ENCODE measurements around the gene EARS2.

The EARS2 gene

DNA sequence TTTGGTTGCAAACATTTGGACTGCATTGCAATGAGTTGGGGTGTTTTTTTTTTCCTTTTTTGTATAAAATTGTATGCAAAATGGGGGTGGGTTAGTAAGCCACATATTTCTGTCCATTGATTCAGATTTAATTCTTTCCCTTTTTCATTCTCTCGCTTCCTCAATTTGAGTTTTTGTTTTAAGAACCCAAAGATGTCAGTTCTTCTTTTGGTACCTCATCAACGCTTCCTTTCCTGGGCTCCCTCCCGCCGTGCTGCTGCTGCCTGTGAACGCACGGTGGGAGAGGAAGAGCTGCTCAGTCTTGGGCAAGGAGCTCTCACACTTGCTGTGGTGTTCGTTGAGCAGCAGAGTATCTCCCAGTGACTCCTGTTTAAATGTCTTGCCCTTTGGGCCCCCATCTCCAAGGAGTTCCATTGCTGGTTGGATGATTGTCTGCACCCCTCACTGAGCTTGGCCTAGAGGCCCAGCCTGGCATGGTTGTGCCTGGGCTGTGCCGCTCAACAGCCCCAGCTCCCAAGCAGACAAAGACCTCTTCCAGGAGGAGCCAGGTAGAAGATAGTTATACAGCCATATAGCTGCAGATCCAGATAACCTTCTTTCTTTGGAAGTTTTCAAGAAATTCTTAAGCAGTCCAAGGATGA lies 14.0 kb upstream of the EARS2 start:
- in situ Hi-C loops (cut with MboI; ENCODE audit: low pct_unique_long_range_greater_than_20kb, low sequenced_read_pairs, unreplicated experiment) = no loop called here
- no peak for DNase-seq (ENCODE audit: low spot score)
- TF ChIP-seq, protein P1, sequence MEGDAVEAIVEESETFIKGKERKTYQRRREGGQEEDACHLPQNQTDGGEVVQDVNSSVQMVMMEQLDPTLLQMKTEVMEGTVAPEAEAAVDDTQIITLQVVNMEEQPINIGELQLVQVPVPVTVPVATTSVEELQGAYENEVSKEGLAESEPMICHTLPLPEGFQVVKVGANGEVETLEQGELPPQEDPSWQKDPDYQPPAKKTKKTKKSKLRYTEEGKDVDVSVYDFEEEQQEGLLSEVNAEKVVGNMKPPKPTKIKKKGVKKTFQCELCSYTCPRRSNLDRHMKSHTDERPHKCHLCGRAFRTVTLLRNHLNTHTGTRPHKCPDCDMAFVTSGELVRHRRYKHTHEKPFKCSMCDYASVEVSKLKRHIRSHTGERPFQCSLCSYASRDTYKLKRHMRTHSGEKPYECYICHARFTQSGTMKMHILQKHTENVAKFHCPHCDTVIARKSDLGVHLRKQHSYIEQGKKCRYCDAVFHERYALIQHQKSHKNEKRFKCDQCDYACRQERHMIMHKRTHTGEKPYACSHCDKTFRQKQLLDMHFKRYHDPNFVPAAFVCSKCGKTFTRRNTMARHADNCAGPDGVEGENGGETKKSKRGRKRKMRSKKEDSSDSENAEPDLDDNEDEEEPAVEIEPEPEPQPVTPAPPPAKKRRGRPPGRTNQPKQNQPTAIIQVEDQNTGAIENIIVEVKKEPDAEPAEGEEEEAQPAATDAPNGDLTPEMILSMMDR (IDR thresholded peaks at IDR 0.05; ENCODE audit: extremely low read depth, insufficient read depth, missing control alignments) = no peak

DNA sequence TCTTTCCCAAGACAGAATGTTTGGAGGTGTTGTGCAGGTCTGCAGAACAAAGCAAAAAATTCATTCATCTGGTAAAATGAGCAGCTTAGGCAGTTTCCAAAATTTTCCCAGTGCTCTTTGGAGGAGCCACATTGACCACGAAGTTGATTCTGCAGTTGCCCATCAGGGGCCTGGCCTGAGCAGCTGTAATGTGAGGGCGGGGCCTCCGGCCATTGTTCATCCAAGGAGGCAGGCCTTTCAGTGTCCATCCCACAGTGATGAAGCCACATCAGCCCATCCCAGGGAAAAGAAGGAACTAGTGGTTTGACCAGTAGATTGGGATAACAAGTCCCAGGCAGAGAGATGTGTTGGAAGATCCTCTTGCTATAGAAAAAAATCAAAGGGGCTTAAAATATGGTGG lies 10.5 kb upstream of the EARS2 start:
- DNase-seq (ENCODE audit: low spot score) = no peak
- in situ Hi-C loops (cut with MboI; ENCODE audit: low pct_unique_long_range_greater_than_20kb, low sequenced_read_pairs, unreplicated experiment) = no loop called here
- TF ChIP-seq, protein P1 (IDR thresholded peaks at IDR 0.05; ENCODE audit: extremely low read depth, insufficient read depth, missing control alignments) = no peak

DNA sequence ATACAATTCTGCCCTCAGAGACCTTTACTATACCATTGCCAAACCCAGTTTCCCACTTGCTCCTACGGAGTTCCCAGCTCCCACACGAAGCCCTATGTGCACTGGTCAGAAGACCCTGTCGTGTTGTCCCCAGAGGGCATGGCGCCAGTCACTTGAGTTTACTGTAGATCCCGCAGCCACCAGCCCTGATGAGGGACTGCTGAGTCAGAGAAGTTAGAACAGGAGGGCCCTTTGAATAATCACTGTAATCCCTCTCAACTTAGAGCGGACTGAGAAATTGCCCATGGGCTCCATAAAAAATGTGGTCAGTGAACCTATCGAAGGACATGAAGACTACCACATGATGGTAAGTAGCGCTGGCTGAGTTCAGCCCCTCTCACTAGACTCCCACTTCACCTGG lies 9.6 kb upstream of the EARS2 start:
- in situ Hi-C loops (cut with MboI; ENCODE audit: low pct_unique_long_range_greater_than_20kb, low sequenced_read_pairs, unreplicated experiment) = no loop called here
- TF ChIP-seq, protein P1 (IDR thresholded peaks at IDR 0.05; ENCODE audit: extremely low read depth, insufficient read depth, missing control alignments) = no peak
- no peak for DNase-seq (ENCODE audit: low spot score)

DNA sequence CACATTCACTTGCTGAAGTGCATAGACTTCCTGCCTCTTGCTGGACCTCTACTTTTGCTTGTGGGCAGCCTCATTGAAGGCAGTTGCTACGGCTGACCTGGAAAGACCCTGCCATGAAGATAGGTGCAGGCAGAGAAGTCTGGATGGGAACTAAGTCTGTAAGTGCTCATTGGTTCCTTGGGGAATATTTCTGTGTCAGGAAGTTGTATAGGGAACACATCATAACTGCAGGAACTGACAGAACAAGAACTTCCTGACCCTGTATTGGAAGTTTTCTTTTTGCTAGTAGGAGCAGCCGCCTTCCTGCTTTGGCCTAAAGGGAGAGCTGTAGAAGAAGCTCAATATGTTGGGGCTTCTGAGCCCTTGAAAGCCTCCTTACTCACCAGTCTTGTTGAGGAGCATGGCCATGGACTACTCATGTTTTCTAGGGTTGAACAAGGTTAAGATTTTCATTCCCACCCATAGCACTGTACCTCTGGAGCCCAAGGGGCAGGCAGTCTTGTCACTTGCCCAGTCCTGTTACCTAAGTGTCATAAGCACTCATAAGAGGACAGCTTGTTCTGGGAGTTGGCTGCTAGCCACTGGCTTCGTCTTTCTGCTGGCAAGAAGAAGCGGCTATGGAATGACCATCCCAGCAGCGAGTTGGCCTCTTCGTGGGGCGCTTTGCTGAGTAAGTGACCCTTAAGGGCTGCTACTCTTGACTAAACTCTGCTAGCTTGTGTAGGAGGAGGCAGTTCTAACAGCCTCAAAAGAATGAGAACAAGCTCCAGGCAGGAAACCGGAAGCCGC lies 7.6 kb upstream of the EARS2 start:
- TF ChIP-seq, protein P1 (IDR thresholded peaks at IDR 0.05; ENCODE audit: extremely low read depth, insufficient read depth, missing control alignments) = no peak
- in situ Hi-C loops (cut with MboI; ENCODE audit: low pct_unique_long_range_greater_than_20kb, low sequenced_read_pairs, unreplicated experiment) = no loop called here
- no peak for DNase-seq (ENCODE audit: low spot score)

DNA sequence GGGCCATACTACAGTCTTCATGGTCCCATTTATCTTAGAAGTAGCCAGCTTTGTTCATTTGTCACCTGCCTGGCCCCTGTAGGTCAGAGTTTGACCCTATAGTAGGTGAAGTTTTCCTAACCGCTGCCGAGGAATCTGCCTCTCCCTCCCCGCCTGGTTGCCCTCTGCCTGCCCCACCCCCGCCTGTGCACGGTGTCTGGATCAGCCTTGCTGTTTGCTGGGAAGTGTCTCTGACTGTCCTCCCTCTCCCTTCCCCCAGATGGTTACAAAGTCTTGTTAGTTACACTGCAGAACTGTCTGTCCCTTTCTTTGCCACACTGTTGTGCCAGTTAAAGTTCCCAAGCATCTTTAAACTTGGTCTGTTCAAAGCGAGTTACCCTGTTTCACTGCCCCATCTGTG lies 6.0 kb upstream of the EARS2 start:
- DNase-seq (ENCODE audit: low spot score) = no peak
- in situ Hi-C loops (cut with MboI; ENCODE audit: low pct_unique_long_range_greater_than_20kb, low sequenced_read_pairs, unreplicated experiment) = no loop called here
- TF ChIP-seq, protein P1 (IDR thresholded peaks at IDR 0.05; ENCODE audit: extremely low read depth, insufficient read depth, missing control alignments) = no peak

DNA sequence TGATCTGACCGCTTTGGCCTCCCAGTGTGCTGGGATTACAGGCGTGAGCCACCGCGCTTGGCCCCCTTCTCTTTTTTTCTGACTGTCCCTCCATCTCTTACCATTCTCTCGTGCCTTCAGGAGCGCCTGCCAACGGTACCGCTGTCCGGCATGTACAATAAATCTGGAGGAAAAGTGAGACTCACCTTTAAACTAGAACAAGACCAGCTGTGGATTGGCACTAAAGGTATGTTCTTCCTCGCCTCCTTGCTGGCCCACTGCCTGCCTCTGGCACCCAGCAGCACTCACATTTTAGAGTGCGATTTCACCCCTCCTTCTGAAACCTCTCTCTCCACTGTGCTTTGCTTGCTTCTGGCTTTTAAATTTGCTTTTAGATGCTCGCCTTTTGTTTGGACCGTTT lies 5.4 kb upstream of the EARS2 start:
- in situ Hi-C loops (cut with MboI; ENCODE audit: low pct_unique_long_range_greater_than_20kb, low sequenced_read_pairs, unreplicated experiment) = no loop called here

More for the DNA sequence above, 5.4 kb upstream of the EARS2 start:
- DNase-seq (ENCODE audit: low spot score) = no peak
- TF ChIP-seq, protein P1 (IDR thresholded peaks at IDR 0.05; ENCODE audit: extremely low read depth, insufficient read depth, missing control alignments) = no peak

Measured in GM13977 (cell line).